Sigmoid colon (tissue), 4 donors: ENCODE results near the gene FILIP1.

ENCODE experiments used
- EP300 ChIP-seq, 4 donors: sonication (generic); formaldehyde crosslinking; IDR thresholded peaks; one replicate each; pipeline ENCODE4 v1.6.1; 2017; ENCODE audit warnings: antibody characterized with exemption in 4 of 4
- POLR2A ChIP-seq, 2 donors: fragments of 450-650 bp; IDR thresholded peaks; one replicate each; pipeline ENCODE4 v1.6.1; 2016; ENCODE audit warnings: antibody characterized with exemption in 2 of 2, mild to moderate bottlenecking in 2 of 2, moderate library complexity in 2 of 2
- POLR2AphosphoS5 ChIP-seq, 4 donors: sonication (generic); formaldehyde crosslinking; IDR thresholded peaks; one replicate each; pipeline ENCODE4 v1.6.1; 2017; ENCODE audit warnings: antibody characterized with exemption in 4 of 4
- TF ChIP-seq, protein P1 (sequence below), 4 experiments: fragments of 450-650 bp in 3 of 4; fragments of 200-600 bp in 1 of 4; IDR thresholded peaks; one replicate each; pipeline ENCODE4 v1.5.1; 2016 to 2019; ENCODE audit warnings: antibody characterized with exemption in 4 of 4, mild to moderate bottlenecking in 3 of 4, moderate library complexity in 2 of 4

- TF ChIP-seq, protein P1, sequence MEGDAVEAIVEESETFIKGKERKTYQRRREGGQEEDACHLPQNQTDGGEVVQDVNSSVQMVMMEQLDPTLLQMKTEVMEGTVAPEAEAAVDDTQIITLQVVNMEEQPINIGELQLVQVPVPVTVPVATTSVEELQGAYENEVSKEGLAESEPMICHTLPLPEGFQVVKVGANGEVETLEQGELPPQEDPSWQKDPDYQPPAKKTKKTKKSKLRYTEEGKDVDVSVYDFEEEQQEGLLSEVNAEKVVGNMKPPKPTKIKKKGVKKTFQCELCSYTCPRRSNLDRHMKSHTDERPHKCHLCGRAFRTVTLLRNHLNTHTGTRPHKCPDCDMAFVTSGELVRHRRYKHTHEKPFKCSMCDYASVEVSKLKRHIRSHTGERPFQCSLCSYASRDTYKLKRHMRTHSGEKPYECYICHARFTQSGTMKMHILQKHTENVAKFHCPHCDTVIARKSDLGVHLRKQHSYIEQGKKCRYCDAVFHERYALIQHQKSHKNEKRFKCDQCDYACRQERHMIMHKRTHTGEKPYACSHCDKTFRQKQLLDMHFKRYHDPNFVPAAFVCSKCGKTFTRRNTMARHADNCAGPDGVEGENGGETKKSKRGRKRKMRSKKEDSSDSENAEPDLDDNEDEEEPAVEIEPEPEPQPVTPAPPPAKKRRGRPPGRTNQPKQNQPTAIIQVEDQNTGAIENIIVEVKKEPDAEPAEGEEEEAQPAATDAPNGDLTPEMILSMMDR (IDR thresholded peaks at IDR 0.05) = no peak
- TF ChIP-seq POLR2AphosphoS5 (IDR thresholded peaks at IDR 0.05) (no peak), EP300 (IDR thresholded peaks at IDR 0.05) (no peak), POLR2A (IDR thresholded peaks at IDR 0.05) (no peak)
These were observed 77.8 kb downstream of the FILIP1 start for GRCh38 chr6:75415804-75416203.
